Thymus (tissue), 11 donors: ENCODE data around the gene MCL1. TPM values are rescaled to one million over a fixed set of nuclear protein-coding genes. Genes with fewer than 3 reads are reported as not detected.

Experiments used
- DNase-seq, 9 donors: peaks; one replicate each; pipeline ENCODE4 v3.0.0-alpha.2; 2013; ENCODE audit warnings: low spot score in 9 of 9, low read depth in 6 of 9, missing footprints in 1 of 9
- H3K27ac ChIP-seq, 2 donors: one replicate each; pipeline ENCODE4 v1.5.1; 2013; ENCODE audit warnings: control low read depth in 1 of 2, low read depth in 1 of 2, low read length in 1 of 2, mild to moderate bottlenecking in 1 of 2, moderate library complexity in 1 of 2
- H3K27me3 ChIP-seq, 2 donors: one replicate each; pipeline ENCODE4 v1.5.1; 2013; ENCODE audit warnings: low read length in 1 of 2; ENCODE audit not compliant: control insufficient read depth in 2 of 2, insufficient read depth in 1 of 2
- H3K36me3 ChIP-seq, 2 donors: one replicate each; pipeline ENCODE4 v1.5.1; 2013; ENCODE audit warnings: low read length in 1 of 2, mild to moderate bottlenecking in 1 of 2, moderate library complexity in 1 of 2; ENCODE audit not compliant: control insufficient read depth in 2 of 2, insufficient read depth in 2 of 2
- H3K4me1 ChIP-seq, 2 donors: one replicate each; pipeline ENCODE4 v1.5.1; 2013; ENCODE audit warnings: low read length in 2 of 2; ENCODE audit not compliant: control insufficient read depth in 2 of 2, insufficient read depth in 2 of 2
- H3K4me3 ChIP-seq, 2 donors: one replicate each; pipeline ENCODE4 v1.5.1; 2013; ENCODE audit warnings: low read length in 2 of 2, control low read depth in 1 of 2, mild to moderate bottlenecking in 1 of 2
- H3K9me3 ChIP-seq, 2 donors: one replicate each; pipeline ENCODE4 v1.5.1; 2013; ENCODE audit warnings: low read length in 1 of 2, mild to moderate bottlenecking in 1 of 2; ENCODE audit not compliant: control insufficient read depth in 2 of 2, insufficient read depth in 1 of 2
- WGBS: extraction: QIAGEN DNeasy Blood & Tissue Kit; methylation state at CpG from one replicate; pipeline ENCODE4 v1.1.7; 2013; 5-methylcytosine and 5-hydroxymethylcytosine counted together
- polyA plus RNA-seq: library from polyadenylated mRNA; stranded (reverse); fragments of 200-250 nt; gene quantifications from one replicate; pipeline ENCODE4 v1.2.3, GENCODE V29; 2013
- total RNA-seq: library from RNA; stranded (reverse); fragments of 120-200 nt; gene quantifications from one replicate; pipeline ENCODE4 v1.2.4, GENCODE V29; 2013
- donor health status: healthy.

MCL1 gene
- total and polyA plus RNA-seq, 2 donors, result 129 to 200 TPM

- no peak for DNase-seq
- Histone ChIP-seq H3K27ac (no peak overlapping the region), H3K4me3 (no peak overlapping the region), H3K36me3 (no peaks in the 10 kb centered on the region), H3K9me3 (no peaks in the 10 kb centered on the region), H3K4me1 (no peaks in the 10 kb centered on the region), H3K27me3 (no peaks in the 10 kb centered on the region)
- WGBS, result 96% methylated on average over 3 of the region's 3 CpGs
Measured at GRCh38 chr1:150525348-150525747, 54.1 kb downstream of the MCL1 start.

Other genes with a start within 250 kb of the MCL1 start
- gene RPRD2, start 215.5 kb downstream of the MCL1 start, total RNA-seq, result 6.2 TPM
- 7.1 TPM for gene RPRD2, start 215.5 kb downstream of the MCL1 start, polyA plus RNA-seq
- gene TARS2, start 92.2 kb downstream of the MCL1 start, total RNA-seq, result 12.6 TPM
- 17.5 TPM for gene TARS2, start 92.2 kb downstream of the MCL1 start, polyA plus RNA-seq
- 0.71 TPM for gene ECM1, start 71.5 kb downstream of the MCL1 start, total RNA-seq
- 4.6 TPM for gene ECM1, start 71.5 kb downstream of the MCL1 start, polyA plus RNA-seq
- 0.19 TPM for gene FALEC, start 63.9 kb downstream of the MCL1 start, total RNA-seq
- gene FALEC, start 63.9 kb downstream of the MCL1 start, polyA plus RNA-seq, result 0.16 TPM
- gene ADAMTSL4, start 30.2 kb downstream of the MCL1 start, total RNA-seq, result 0.80 TPM
- 17.9 TPM for gene ADAMTSL4, start 30.2 kb downstream of the MCL1 start, polyA plus RNA-seq
- 149 TPM for gene ENSA, start 50.0 kb upstream of the MCL1 start, total RNA-seq
- gene ENSA, start 50.0 kb upstream of the MCL1 start, polyA plus RNA-seq, result 148 TPM
- 12.2 TPM for gene GOLPH3L, start 117.5 kb upstream of the MCL1 start, total RNA-seq
- gene GOLPH3L, start 117.5 kb upstream of the MCL1 start, polyA plus RNA-seq, result 16.5 TPM
- gene HORMAD1, start 141.3 kb upstream of the MCL1 start, total RNA-seq, result 0.57 TPM
- gene HORMAD1, start 141.3 kb upstream of the MCL1 start, polyA plus RNA-seq, result 0.23 TPM
- 104 TPM for gene CTSS, start 186.2 kb upstream of the MCL1 start, total RNA-seq
- 84.8 TPM for gene CTSS, start 186.2 kb upstream of the MCL1 start, polyA plus RNA-seq
- gene CTSK, start 228.7 kb upstream of the MCL1 start, total RNA-seq, result 8.4 TPM
- 27.5 TPM for gene CTSK, start 228.7 kb upstream of the MCL1 start, polyA plus RNA-seq